ENCODE results near the gene CDC42BPG.

GRCh38 chr11:64805481-64805880 is 39.0 kb downstream of the CDC42BPG start:
- TF ChIP-seq ZNF18 (tag by site-specific recombination; IDR thresholded peaks at IDR 0.05): no peak
- TF ChIP-seq CTCF (tag by site-specific recombination; IDR thresholded peaks at IDR 0.05): no peak
- no peak for TF ChIP-seq ZNF174 (tag by site-specific recombination; IDR thresholded peaks at IDR 0.05)

Data from HEK293 (cell line).